Middle frontal gyrus (tissue), 1 donor: ENCODE data around the gene SYMPK.

Experiments used
- DNase-seq: peaks from one replicate; pipeline ENCODE4 v3.0.0-alpha.2; 2015; ENCODE audit warnings: low spot score; ENCODE audit errors: extremely low spot score

The SYMPK gene

GRCh38 chr19:45825917-45826893, 36.7 kb downstream of the SYMPK start:
- no peak for DNase-seq

DNA sequence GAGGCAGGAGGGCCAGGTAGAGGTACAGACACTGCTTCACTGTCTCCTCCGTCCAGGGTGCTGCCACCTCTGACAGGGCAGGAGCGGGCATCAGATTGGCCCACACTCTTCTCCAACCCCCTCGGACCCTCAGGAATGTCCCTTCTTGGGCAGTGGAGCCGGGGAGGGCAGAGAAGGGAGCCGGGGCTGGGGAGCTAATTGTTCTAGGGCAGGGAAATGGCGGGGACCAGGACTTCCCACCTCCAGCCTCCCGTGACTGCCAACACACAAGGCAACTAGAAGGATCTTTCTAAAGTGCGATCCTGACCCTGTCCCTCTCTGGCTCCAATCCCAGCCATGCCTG, 37.7 kb downstream of the SYMPK start:
- no peak for DNase-seq

- DNase-seq = no peak
Measured at GRCh38 chr19:45824531-45825262, 38.2 kb downstream of the SYMPK start.

DNA sequence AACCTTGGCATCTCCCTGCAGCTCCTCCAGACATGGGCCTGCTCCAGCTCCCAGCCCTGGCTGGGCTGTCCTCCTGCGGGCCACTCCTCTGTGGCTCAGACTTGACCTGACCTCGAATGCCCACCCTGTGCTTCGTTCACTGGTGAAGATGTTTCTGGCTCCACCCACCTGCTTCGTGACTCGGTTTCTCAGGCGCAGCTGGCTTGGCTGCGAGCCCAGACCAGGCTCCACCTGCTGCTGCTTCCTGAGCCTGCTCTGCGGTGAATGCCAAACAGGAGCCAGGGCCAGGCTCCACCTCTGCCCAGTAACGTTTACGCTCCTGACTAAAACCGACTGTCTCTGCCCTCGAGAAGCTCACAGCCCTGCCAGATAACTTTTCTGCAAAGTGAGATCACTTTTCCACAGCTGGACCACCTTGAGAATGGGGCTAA, 38.9 kb downstream of the SYMPK start:
- DNase-seq = peak; percentile 11

DNA sequence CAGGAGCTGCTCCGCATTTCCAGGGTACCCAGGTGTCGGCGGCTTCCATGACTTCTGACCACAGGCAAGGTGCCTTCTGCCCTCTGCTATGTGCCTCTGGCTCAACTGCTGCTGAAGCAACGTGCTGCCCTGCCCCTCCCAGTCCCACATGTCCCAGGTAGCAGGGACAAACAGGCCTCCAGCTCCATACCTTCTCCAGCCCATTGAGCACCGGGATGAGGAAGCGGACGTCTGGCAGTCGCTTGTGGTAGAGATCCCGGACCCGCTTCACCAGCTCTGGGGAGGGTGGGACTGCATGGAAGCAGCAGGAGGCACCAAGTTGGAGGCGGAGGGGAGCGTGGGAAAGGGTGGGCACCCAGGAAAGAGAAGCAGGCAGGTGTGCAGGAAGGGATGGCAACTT, 39.8 kb downstream of the SYMPK start:
- no peak for DNase-seq

GRCh38 chr19:45822716-45823115, 40.2 kb downstream of the SYMPK start:
- no peak for DNase-seq

DNA sequence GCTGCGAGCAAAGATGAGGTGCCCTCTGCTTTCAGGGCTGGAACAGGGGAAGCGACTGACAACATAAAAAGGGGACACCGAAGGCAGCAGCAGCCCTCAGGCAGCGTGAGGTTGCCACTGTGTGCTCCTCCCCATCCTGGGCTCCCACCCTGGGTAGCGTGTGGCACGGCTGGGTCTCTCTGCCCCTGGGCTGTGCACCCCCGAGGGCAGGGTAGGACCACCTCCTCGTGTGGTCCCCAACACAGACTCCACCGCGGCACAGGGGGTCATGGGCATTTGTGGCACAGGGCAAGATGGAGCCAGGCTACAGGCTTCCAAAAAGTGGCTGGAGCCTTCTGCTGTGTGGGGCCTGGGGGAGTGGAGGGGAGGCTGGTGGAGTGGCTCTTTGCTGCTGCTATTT, 41.4 kb downstream of the SYMPK start:
- no peak for DNase-seq

GRCh38 chr19:45821103-45821521, 41.8 kb downstream of the SYMPK start:
- no peak for DNase-seq

DNA sequence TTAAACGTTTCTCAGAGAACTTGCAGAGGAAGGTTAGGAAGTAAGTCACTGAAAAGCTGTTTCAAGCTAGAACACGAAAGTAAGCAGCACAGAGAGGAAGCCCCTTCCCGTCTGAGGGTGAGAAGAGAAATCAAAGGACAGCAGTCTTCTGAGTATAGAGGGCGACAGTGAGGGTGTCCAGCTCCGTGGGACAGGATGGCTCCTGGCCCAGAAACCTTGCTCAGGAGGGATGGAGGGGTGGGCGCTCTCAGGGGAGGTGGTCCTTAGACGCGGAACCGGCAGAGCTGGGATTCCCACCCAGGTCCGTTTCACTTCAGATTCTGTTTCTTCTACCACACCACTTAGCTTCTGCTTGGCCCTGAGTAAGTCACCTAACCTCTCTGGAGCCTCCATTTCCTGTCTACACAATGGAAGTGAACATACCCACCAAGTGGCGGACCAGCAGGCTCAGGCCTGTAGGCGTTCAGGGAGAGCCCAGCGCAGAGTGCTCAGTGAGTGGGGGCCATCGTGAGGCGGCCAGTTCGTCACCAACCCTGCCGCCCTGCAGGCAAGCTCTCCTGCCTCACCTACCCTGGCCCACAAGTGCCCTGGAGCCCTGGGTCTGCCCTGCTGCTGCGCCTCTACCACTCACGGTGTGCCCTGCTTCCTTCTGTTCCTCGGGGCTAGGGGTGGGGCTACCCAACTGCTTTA, 42.4 kb downstream of the SYMPK start:
- no peak for DNase-seq

- DNase-seq = no peak
Measured at GRCh38 chr19:45819769-45820168, 43.2 kb downstream of the SYMPK start.

DNA sequence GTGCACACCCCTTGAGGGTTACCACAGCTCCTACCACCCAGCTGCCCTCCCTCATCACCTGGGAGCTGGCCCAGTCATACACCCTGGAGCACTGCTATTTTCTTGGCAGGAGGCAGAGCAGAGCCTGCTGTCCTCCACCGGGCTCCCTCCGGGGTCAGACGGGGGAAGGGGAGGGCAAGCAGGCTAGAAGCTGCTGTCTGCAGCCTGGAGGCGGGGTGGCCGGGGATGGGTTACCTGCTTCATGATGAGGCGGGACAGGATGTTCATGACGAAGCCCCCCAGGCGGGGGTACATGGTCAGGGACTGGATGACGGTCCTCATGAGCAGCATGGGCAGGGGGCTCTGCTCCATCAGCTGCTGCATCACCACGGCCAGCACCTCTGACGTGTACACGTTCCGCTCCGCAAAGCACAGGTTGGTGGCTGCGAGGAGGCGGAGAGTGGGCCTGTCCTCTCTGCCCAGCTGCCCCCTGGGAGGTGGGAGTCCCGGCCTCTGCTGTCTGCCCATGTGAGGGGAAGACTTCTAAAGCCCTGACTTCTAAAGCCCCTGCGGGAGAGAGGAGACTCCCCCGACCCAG, 45.1 kb downstream of the SYMPK start:
- DNase-seq = no peak

GRCh38 chr19:45817010-45817724, 45.8 kb downstream of the SYMPK start:
- peak; percentile 53 for DNase-seq

DNA sequence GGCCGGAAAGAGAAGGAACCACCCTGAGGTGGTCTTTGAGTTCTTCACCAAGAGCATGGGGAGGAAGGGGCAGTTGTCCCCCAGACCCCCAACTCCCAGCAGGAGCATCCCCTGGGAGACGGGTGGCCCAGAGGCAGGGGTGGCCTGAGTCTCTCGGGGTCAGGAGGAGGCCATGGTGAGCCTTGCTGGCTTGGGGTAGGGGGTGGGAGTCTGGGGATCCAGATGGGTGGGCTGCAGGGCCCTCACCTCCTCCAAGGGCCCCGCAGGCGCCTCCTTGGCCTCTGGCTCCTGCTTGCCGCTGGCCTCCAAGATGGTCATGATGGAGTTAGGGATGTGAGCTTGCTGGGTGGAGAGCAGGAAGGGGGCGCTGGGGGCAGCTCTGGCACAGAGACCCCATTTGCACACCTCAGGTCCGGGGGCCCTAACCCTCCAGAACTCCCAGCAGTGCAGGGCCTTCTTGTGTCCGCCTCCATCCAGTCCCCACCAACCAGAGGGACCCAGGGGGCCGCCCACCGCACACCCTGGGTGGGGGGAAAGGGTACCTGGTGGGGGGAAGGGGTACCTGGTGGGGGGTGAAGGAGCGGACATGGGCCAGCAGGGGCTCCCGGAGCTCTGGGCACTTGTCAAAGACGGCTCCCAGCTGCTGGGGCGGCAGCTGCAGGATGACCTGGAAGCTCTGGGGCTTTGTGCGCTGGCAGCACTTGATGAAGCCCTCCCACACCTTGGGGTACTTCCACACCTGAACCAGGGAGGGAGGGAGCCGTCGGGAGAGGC, 46.5 kb downstream of the SYMPK start:
- DNase-seq = no peak

GRCh38 chr19:45815481-45816216, 47.3 kb downstream of the SYMPK start:
- DNase-seq = no peak

DNA sequence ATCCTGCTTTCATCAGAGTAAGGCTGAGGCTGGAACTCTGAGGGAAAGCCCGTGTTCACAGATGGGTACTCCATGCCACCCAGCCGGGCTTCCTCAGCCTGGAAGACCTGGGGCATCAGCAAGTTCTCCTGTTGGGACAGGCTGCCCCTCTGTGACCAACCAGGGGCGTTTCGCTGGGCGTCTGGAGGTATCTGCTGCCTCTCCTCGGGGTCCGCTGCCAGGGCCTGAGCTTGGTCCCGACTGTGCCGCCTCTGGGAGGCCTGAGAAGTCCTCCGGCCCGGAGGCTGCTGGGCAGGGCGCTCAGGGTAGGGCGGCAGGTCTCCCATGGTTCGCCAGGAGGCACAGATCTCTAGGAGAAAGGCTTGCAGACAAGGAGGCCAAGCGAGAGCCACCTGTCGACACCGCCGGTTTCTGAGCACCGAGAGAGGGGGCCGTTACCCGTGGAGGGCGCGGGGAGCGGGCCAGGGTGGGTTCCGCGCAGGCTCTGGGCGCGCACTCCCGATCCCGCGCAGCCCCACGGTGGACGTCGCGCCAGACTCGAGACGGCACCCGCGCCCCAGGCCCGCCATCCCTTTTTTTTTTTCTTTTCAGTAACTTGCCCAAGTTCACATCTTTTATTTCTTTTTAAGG, 48.0 kb downstream of the SYMPK start, which contains the start of gene RSPH6A:
Gene RSPH6A (minus strand): TSS at position 458 of the 630 bp plus-strand sequence. CDS start 132 bp downstream, at position 326.
- DNase-seq = no peak

- no peak for DNase-seq
Measured at GRCh38 chr19:45814166-45814780, 48.7 kb downstream of the SYMPK start.

DNA sequence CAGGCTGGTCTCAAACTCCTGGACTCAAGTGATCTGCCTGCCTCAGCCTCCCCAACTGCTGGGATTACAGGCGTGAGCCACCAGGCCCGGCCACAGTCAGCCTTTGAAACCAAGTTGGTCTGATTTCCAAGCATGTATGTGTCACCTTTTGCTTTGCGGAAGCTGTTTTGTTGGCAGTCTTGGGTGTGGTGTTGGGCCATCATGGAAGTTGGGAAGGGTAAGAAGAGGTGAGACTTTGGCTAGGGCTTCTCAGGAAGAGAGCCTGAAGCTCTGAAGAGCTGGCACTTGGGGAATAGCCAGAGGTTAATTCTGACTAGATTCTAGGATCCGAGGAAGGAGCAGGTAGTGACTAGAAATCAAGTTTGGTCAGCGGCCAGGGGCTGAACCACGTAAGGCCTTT, 50.6 kb downstream of the SYMPK start:
- DNase-seq = no peak

GRCh38 chr19:45809643-45810159, 53.2 kb downstream of the SYMPK start:
- DNase-seq = no peak
